Right forelimb (tissue), 1 donor: ENCODE data around the gene ZNF814.
A peak's percentile ranks its signal among the peaks of the same experiment; 100 is the strongest.
"Not testable (repeated sequence)": the region's sequence is repeated elsewhere in the genome, so short reads cannot be mapped to it uniquely, and the experiment has no call there.

ENCODE experiments used
- DNase-seq: peaks from one replicate; pipeline ENCODE4 v3.0.0-alpha.2; 2018

Gene ZNF814

GRCh38 chr19:57854117-57854516 is 34.7 kb downstream of the ZNF814 start:
- not testable (repeated sequence) for DNase-seq

DNA sequence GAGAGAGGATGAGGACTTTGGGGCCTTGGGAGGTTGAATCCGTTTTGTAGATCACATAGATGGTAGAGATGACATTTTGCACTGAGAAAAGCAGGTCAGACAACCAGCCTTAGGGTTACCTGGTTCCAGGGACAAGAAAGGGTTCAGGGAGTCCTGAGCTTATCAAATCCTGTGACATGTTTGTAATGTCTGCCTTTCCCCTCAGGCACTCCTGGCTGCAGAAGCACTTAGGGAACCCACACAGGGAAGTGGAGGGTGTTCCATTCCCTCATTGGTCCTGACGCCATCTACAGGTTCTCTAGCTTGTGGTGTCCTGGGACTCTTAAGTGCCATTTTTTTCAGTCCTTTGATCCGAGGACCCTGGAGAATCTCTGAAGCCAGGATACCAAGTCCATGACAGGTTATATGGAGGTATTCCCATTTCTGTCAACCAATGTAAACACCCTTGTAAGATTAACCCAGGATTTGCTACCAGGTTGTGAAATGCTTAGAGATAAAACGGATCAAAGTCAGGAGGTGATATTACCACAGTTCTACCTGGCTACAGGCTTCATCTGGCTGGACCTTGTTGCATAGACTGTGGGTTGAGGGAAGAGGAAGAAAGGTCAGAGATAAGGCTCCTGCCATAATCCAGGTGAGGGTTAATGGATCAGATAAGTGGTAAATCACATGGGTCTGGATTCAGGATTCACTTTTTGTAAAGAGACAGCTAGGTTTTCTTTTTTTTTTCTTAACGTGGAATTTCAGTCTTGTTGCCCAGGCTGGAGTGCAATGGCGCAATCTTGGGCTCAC is 36.8 kb downstream of the ZNF814 start:
- not testable (repeated sequence) for DNase-seq

DNA sequence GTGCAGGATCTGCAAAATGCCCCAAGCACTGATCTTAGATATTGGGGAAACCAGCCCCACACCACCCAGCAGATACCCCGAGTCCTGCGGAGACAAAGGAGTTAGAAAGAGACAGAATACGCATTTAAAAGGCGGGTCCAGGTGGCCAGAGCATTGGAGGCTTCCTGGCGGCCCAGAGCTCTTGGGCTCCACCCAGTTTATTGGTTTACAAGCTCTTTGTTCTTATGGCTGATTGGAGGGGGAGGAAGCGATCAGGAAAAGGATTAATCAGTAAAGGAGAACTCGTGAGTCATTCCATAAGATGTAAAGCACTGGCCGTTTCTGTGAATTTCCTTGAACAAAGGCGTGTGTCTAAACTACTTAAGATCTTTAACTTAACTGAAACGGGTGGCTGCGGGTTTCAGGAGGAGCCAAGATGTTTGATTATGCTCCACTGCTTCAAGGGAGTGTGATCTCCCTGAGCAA is 38.3 kb downstream of the ZNF814 start:
- no peak for DNase-seq

DNA sequence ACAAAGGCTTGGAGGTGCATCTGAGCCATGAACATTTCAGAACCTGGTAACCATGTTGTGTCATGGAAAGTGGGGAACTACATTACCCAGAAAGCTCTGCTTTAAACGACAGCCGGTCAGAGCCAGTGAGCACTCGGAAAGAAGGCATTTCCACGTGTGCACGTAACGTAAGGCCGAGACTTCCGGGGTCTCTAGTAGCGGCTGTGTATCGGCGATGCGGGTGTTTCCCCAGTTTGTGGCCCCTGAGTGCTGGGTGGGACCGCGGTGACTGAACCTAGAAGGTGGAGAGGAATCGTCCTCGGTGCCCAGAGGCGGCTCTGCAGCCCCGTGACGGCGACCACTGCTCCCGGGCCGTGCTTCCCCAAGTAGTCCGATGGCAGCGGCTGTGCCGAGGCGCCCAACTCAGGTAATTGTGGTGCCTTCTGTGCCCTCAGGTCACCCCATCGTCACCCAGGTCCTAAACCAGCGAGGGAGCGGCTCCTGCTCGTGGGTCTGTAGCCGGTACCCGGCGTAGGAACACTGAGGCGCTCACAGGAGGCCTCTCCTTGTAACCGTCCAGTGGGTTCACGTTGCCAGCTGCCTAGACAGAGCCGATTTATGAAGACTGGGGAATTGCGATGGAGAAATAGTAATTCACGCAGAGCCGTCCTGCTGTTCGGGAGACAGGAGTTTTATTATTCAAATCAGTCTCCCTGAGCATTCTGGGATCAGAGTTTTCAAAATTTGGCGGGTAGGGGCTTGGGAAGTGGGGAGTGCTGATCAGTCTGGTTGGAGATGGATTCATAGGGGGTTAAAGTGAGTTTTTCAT is 39.0 kb downstream of the ZNF814 start, which contains the start of gene ZNF587:
Gene ZNF587 (plus strand): TSS at position 194 of the 808 bp plus-strand sequence. CDS start 180 bp downstream, at position 374.
- peak; percentile 82 for DNase-seq

DNA sequence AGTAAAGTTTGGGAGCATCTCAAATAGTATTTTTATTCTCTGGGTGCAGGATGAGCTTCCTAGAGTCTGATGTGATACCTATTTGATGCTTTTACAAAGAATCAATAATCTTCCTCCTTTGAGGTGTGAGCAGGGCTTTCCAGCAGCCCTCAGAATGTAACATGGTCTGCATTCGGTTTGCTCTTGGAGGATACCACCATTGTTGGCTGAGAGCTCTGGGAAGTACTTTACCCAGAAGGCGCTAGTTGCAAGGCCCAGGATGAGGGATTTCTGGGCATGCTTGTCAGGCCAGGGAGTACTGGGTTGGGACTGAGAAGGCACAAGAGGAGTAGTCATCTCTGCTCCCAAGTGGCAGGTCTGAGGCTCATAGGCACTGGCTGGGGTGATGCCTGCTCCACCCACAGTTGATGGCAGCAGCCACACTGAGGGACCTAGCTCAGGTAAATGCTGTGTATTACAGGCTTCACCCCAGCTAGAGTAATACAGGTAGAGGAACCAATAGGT is 39.6 kb downstream of the ZNF814 start:
- DNase-seq: not testable (repeated sequence)

- DNase-seq: not testable (repeated sequence)
Measured at GRCh38 chr19:57847164-57847563, 41.7 kb downstream of the ZNF814 start.

DNA sequence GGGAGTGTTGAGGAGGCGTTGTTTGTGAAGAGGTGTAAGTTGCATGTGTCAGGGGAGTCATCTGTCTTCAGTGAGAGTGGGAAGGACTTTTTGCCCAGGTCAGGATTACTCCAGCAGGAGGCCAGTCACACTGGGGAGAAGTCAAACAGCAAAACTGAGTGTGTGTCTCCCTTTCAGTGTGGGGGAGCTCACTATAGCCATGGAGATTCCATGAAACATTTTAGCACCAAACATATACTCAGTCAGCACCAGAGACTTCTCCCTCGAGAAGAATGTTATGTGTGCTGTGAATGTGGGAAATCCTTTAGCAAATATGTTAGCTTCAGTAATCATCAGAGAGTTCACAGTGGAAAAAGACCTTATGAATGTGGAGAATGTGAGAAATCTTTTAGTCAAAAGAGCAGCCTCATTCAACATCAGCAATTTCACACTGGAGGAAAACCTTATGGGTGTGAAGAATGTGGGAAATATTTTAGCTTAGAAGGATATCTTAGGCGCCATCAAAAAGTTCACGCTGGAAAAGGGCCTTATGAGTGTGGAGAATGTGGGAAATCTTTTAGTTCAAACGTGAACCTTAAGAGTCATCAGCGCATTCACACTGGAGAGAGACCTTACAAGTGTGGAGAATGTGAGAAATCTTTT is 47.6 kb downstream of the ZNF814 start:
- DNase-seq: no peak

DNA sequence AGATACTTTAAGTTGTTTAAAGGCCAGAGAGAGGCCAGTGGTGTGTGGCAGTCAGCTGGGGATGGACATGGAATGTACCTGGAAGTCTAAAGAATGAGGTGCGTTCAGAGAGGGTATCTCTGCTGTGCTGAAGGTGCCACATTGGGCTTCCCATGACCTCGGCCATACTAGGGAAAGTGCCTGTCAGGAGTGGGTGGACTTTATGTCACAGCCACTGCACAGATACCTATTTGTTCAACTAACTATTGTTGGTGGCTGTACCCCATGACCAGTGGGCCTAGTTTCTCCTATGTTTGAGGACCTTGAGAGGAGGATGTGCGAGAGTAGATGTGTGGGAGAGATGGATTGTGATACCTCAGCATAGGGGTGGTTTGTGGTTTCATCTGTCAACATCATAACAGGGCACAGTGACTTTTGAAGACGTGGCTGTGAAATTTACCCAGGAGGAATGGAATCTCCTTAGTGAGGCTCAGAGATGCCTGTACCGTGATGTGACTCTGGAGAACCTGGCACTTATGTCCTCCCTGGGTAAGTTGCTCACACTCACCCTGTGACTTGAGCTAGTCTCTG is 50.1 kb downstream of the ZNF814 start:
- DNase-seq: not testable (repeated sequence)

- not testable (repeated sequence) for DNase-seq
Measured at GRCh38 chr19:57836991-57837390, 51.8 kb downstream of the ZNF814 start.

DNA sequence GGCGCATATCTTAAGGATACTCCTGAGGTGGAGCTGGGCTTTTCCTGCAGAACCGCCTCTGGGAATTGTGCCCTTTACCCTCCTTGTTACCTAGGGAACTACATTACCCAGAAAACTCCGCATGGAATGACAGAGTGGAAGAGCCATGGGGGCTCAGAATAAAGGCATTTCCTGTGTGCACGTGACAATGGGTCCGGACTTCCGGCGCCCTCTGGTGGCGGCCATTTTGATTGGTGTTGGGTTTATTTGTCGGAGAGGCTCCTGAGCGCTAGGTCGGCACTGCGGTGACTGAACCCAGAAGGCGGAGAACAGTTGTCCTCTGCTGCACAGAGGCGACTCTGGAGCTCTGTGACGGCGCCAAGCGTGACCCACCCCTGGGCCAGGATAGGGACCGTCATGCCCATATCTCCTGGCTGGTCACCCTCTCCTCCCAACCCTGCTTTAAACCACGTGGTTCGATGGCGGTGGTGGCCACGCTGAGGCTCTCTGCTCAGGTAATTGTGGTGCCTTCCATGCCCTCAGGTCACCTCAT is 58.7 kb downstream of the ZNF814 start, which contains the start of gene ZNF587B:
Gene ZNF587B (plus strand): TSS at position 229 of the 532 bp plus-strand sequence. CDS start 230 bp downstream, at position 459.
- DNase-seq: peak; percentile 78

GRCh38 chr19:57829316-57829715 is 59.5 kb downstream of the ZNF814 start:
- no peak for DNase-seq

DNA sequence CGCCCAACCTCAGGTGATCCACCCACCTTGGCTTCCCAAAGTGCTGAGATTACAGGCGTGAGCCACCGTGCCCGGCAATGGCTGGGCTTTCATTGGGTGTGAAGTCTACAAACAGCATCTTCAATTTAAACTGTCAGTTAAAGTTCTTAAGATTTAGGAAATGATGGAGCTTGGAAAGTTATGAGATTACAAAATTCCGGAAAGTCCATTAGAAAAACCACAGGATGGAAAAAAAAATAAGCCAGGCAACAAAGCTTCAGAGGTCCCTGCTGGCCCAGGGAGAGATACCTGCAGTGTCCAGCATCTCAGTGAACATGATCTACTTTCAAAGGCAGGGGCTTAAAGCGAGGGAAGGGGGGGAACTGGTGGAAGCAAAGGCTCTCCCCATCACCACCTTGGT is 63.3 kb downstream of the ZNF814 start:
- DNase-seq: no peak

- DNase-seq: not testable (repeated sequence)
Measured at GRCh38 chr19:57823608-57824007, 65.2 kb downstream of the ZNF814 start.

- not testable (repeated sequence) for DNase-seq
Measured at GRCh38 chr19:57823155-57823554, 65.7 kb downstream of the ZNF814 start.

GRCh38 chr19:57821501-57821900 is 67.3 kb downstream of the ZNF814 start:
- DNase-seq: not testable (repeated sequence)

DNA sequence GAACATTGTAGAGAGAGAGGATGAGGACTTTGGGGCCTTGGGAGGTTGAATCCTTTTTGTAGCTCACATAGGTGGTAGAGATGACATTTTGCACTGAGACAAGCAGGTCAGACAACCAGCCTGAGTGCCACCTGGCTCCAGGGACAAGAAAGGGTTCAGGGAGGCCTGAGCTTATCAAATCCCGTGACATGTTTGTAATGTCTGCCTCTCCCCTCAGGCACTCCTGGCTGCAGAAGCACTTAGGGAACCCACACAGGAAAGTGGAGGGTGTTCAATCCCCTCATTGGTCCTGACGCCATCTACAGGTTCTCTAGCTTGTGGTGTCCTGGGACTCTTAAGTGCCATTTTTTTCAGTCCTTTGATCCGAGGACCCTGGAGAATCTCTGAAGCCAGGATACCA is 67.7 kb downstream of the ZNF814 start:
- not testable (repeated sequence) for DNase-seq

- no peak for DNase-seq
Measured at GRCh38 chr19:57820599-57820998, 68.2 kb downstream of the ZNF814 start.

DNA sequence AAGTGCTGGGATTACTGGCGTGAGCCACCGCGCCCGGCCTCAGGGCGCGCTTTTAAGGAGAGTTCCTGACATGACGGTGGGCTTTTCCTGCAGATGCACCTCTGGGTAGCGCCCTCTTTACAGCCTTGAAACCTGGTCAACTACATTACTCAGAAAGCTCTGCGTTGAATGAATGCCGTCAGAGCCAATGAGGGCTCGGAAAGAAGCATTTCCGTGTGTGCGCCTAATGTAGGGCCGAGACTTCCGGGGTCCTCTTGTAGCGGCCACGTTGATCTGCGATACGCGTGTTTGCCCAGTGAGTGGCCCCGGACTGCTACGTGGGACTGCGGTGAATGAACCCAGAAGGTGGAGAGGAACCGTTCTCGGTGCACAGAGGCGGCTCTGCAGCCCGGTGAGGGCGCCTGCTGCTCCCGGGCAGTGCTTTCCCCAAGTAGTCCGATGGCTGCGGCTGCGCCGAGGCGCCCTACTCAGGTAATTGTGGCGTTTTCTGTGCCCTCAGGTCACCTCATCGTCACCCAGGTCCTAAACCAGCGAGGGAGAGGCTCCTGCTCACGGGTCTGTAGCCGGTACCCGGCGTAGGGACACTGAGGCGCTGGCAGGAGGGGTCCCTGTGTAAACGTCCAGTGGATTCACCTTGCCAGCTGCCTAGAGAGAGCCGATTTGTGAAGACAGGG is 69.2 kb downstream of the ZNF814 start:
- DNase-seq: peak; percentile 85

DNA sequence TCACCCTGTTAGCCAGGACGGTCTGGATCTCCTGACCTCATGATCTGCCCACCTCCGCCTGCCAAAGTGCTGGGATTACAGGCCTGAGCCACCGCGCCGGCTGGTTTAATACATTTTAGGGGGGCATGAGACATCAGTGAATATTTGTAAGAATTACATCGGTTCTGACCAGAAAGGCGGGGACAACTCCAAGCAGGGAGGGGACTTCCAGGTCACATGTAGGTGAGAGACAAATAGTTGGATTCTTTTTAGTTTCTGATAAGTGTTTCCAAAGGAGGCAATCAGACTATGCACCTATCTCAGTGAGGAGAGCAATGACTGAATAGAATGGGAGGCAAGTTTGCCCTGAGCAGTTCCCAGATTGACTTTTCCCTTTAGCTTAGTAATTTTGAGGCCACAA is 70.5 kb downstream of the ZNF814 start:
- DNase-seq: no peak

DNA sequence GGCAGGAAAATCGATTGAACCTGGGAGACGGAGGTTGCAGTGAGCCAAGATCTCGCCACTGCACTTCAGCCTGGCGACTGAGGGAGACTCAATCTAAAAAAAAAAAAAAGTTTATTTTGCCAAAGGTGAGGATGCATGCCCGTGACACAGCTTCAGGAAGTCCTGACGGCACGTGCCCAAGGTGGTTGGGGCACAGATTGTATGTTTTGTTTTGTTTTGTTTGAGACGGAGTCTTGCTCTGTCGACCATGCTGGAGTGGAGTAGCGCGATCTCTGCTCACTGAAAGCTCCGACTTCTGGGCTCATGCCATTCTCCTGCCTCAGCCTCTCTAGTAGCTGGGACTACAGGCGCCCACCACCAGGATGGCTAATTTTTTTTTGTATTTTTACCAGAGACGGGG is 70.9 kb downstream of the ZNF814 start:
- no peak for DNase-seq

DNA sequence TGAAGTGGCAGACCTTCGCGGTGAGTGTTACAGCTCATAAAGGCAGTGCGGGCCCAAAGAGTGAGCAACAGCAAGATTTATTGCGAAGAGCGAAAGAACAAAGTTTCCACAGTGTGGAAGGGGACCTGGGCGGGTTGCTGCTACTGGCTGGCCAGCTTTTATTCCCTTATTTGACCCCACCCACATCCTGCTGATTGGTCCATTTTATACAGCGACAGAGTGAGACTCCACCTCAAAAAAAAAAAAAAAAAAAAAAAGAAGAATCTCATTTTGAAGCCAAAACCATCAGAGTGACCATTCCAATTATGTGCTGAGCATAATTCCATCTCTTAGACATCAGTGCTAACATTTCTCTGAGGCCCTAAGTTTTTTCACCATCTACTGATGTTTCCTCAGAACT is 72.2 kb downstream of the ZNF814 start:
- no peak for DNase-seq
